BJ (cell line): ENCODE results near the gene OXLD1. TPM values are rescaled to one million over a fixed set of nuclear protein-coding genes. Genes with fewer than 3 reads are reported as not detected.

ENCODE experiments used
- CTCF ChIA-PET: fragments of 350-600 bp; formaldehyde crosslinking; extraction: SDS; loops from one replicate; lab custom pipeline; 2021; ENCODE audit warnings: antibody characterized with exemption, inconsistent platforms; lab: Yijun Ruan, JAX
- POLR2A ChIA-PET: fragments of 300-600 bp; sonication (Branson Sonifier 250); formaldehyde crosslinking; extraction: SDS; loops from one replicate; lab custom pipeline; 2021; ENCODE audit warnings: antibody characterized with exemption; lab: Charles Lee
- DNase-seq: peaks from one replicate; pipeline ENCODE4 v3.0.0-alpha.2; 2011; ENCODE audit warnings: low read depth
- H3K27me3 ChIP-seq: 2 replicates; pipeline ENCODE4 v1.6.0; 2011; ENCODE audit warnings: low read length; ENCODE audit not compliant: control insufficient read depth, insufficient read depth
- H3K36me3 ChIP-seq: 2 replicates; pipeline ENCODE4 v1.5.1; 2011; ENCODE audit warnings: low read length; ENCODE audit not compliant: control insufficient read depth, insufficient read depth
- H3K4me3 ChIP-seq: 2 replicates; pipeline ENCODE4 v1.5.1; 2011; ENCODE audit warnings: low read depth, mild to moderate bottlenecking, control low read depth, low read length
- polyA plus RNA-seq: library from polyadenylated mRNA; depleted of rRNA; stranded (reverse); fragments of >200 nt; gene quantifications from 2 replicates; pipeline ENCODE4 v1.2.3, GENCODE V29; 2011
- TF ChIP-seq, protein P1 (sequence below): IDR thresholded peaks from 2 replicates; pipeline ENCODE4 v1.5.1; 2011; ENCODE audit warnings: low read depth, mild to moderate bottlenecking, control low read depth, inconsistent platforms, low read length, moderate library complexity; ENCODE audit not compliant: insufficient read depth

The OXLD1 gene
- polyA plus RNA-seq, 1 experiment, result 29.6 TPM

DNA sequence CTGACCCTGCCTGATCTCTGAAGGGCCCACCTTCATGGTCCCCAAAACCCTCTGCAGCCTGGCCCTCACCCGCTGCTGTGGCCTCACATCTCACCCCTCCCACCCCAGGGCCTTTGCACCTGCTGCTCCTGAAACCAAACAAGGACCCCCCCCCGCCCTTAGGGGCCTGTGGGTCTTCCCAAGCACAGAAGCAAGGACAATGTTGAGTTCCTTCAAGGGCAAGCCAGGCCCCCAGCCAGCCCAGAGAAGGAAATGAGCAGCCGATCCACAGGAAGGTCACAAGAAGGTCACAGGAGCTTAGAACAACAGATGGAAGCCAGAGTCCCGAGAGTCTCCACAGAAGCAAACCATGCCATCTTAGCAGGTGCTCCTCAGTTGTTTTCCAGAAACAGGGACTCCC is 9.6 kb downstream of the OXLD1 start:
- Histone ChIP-seq H3K27me3 (no peaks in the 10 kb centered on the region), H3K36me3 (no peaks in the 10 kb centered on the region), H3K4me3 (no peak overlapping the region)
- CTCF ChIA-PET, result interaction anchor here (1.0 kb wide), 1 partner anchor 55 kb away, joined by 3 read pairs; no protein-coding TSS in a partner anchor
- no peak for DNase-seq
- POLR2A ChIA-PET, result no interaction called here
- TF ChIP-seq, protein P1, sequence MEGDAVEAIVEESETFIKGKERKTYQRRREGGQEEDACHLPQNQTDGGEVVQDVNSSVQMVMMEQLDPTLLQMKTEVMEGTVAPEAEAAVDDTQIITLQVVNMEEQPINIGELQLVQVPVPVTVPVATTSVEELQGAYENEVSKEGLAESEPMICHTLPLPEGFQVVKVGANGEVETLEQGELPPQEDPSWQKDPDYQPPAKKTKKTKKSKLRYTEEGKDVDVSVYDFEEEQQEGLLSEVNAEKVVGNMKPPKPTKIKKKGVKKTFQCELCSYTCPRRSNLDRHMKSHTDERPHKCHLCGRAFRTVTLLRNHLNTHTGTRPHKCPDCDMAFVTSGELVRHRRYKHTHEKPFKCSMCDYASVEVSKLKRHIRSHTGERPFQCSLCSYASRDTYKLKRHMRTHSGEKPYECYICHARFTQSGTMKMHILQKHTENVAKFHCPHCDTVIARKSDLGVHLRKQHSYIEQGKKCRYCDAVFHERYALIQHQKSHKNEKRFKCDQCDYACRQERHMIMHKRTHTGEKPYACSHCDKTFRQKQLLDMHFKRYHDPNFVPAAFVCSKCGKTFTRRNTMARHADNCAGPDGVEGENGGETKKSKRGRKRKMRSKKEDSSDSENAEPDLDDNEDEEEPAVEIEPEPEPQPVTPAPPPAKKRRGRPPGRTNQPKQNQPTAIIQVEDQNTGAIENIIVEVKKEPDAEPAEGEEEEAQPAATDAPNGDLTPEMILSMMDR, result no peak

DNA sequence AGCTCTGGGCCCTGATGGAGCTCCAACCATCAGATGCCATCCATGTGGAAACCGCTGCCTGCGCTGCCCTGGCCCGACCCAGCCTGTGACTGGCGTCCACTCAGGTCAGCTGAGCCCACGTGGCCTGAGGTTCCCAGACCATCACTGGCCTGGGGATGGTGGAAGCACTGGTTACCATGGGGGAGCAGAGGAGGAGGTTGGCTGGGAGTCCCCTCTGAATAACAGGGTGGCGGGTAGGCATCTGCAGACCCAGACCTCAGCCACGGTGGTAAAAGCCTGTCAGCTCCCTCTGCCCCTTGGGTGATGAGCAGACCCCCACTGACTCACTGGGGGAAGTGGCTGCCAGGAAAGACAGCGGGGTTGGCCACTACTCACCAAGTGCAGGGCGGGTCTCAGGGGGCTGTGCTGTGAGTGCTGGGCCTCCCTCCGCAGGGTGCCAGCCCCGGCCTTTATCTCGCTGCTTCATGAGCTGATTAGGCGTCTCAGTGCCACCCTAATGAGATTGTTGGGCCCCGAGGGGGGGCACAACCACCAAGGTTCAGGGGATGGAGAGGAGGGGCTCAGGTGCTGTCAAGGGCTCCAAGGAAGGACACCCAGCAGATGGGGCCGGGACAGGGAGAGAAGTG is 10.2 kb downstream of the OXLD1 start, which contains the start of gene PDE6G:
Gene PDE6G (minus strand): TSS at position 425 of the 626 bp plus-strand sequence. CDS start 3,237 bp downstream, outside the sequence.
- ChIA-PET CTCF (interaction anchor here (1.0 to 1.1 kb wide), 2 partner anchors 36 to 54 kb away, joined by 3 read pairs; no protein-coding TSS in a partner anchor), POLR2A (no interaction called here)
- Histone ChIP-seq H3K27me3 (no peaks in the 10 kb centered on the region), H3K4me3 (no peak within 1 kb of the TSS), H3K36me3 (no peaks in the 10 kb centered on the region)
- no peak for DNase-seq
- TF ChIP-seq, protein P1, result no peak

DNA sequence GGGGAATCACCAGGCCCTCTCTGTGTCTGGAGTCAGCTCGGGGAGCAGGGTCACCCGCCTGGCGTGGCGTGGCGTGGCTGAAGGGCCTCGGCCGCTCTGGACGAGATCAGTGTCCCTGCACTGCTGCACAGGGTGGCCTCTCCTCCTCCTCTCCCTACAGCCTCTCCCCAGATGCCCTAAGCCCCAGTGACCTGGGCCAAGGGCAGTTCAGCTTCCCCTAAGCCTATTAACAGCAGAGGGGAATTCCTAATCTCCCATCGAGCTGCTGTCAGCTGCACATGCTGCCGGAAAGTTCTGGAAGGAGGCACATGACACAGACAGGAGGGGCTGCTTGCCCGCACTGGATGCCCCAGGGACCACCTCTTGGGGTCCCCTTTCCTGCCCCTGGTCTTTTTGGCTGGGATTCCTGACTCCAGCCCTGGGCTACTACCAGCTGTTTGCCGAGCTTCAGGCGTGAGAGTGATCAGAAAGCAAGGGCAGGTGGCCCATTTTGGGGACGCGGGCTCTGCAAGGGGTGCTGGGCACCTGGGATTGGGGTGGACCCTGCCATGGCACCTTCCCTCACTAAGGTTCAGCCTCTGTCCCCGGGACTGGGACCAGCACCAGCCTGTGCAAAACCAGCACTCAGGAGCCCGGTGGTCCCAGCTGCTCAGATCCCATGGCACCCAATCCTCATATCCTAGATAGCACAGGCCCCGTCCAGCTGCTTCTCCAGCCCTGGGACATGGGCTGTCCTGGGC is 10.9 kb downstream of the OXLD1 start:
- Histone ChIP-seq H3K36me3 (no peaks in the 10 kb centered on the region), H3K27me3 (no peaks in the 10 kb centered on the region), H3K4me3 (no peak overlapping the region)
- TF ChIP-seq, protein P1, result no peak
- POLR2A ChIA-PET, result no interaction called here
- CTCF ChIA-PET, result interaction anchor here (1.1 kb wide), 1 partner anchor 35 kb away, joined by 3 read pairs; no protein-coding TSS in a partner anchor
- DNase-seq, result no peak

DNA sequence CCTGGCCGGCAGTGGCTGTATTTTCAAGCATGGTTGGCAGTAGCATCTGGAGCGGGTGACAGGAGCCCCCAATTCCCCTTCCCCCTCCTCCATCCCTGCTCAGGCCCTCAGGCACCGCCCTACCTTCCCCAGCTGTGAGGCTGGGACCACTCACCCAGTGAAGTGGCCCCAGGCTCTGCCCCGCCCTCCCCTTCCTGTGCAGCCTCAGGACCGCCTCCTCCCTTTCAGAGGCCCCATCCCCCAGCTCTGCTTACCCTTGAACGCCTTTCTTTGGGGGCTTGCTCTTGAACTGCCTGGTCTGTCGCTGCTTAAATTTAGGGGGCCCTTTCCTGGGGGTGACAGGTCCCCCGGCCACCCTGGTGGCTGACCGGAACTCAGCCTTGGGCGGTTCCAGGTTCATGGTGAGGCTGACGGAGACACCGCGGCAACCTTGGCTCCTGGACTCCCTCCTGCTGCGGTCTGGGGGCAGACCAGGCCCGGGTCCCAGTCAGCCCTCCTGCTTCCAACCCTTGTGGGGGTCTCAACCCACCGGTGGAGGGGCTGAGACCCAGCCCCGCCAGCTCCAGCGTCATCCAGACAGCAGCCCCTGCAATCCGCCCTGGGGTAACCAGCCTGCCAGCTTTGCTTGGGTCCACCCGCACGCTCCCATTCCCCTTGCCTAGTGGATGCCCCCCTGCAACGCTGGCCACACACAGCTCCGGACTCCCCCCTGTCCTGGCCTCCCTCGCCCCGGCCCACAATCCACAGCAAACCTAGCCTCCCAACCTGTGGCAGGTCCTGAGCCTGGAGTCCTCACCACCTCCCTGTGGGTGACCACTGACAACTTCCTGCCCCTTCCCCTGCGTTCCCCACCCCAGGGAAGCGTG is 13.3 kb downstream of the OXLD1 start:
- Histone ChIP-seq H3K4me3 (no peak overlapping the region), H3K36me3 (no peaks in the 10 kb centered on the region), H3K27me3 (peaks cover 5% of the 10 kb centered on the region)
- CTCF ChIA-PET, result no interaction called here
- POLR2A ChIA-PET, result no interaction called here
- no peak for DNase-seq
- TF ChIP-seq, protein P1, result no peak
